HG03045 (cell line): Measurements from ENCODE around the gene CDH4.

Source experiments
- ATAC-seq: cut with Tn5 transposase; IDR thresholded peaks from one replicate; pipeline ENCODE4 v1.9.1; 2021; ENCODE audit warnings: mild to moderate bottlenecking, moderate library complexity; ENCODE audit not compliant: unreplicated experiment

CDH4 gene

GRCh38 chr20:61804752-61805295 is 552.8 kb downstream of the CDH4 start:
- no peak for ATAC-seq

GRCh38 chr20:61805365-61805764 is 553.3 kb downstream of the CDH4 start:
- ATAC-seq, result no peak

GRCh38 chr20:61805781-61806180 is 553.7 kb downstream of the CDH4 start:
- no peak for ATAC-seq

- ATAC-seq, result no peak
Observed at GRCh38 chr20:61806314-61806713, 554.3 kb downstream of the CDH4 start.

- ATAC-seq, result no peak
Observed at GRCh38 chr20:61806995-61807394, 554.9 kb downstream of the CDH4 start.

GRCh38 chr20:61807471-61808160 is 555.6 kb downstream of the CDH4 start:
- ATAC-seq, result no peak

- no peak for ATAC-seq
Observed at GRCh38 chr20:61808447-61808846, 556.4 kb downstream of the CDH4 start.

- ATAC-seq, result no peak
Observed at GRCh38 chr20:61809006-61809770, 557.1 kb downstream of the CDH4 start.

- no peak for ATAC-seq
Observed at GRCh38 chr20:61810066-61810737, 558.1 kb downstream of the CDH4 start.

- no peak for ATAC-seq
Observed at GRCh38 chr20:61810738-61811135, 558.7 kb downstream of the CDH4 start.

- ATAC-seq, result no peak
Observed at GRCh38 chr20:61811166-61811565, 559.1 kb downstream of the CDH4 start.

GRCh38 chr20:61812121-61812844 is 560.2 kb downstream of the CDH4 start:
- no peak for ATAC-seq

GRCh38 chr20:61812845-61813485 is 560.9 kb downstream of the CDH4 start:
- no peak for ATAC-seq

GRCh38 chr20:61813791-61814190 is 561.7 kb downstream of the CDH4 start:
- ATAC-seq, result no peak

- no peak for ATAC-seq
Observed at GRCh38 chr20:61814244-61814643, 562.2 kb downstream of the CDH4 start.

GRCh38 chr20:61814726-61815125 is 562.7 kb downstream of the CDH4 start:
- no peak for ATAC-seq

GRCh38 chr20:61815176-61815575 is 563.1 kb downstream of the CDH4 start:
- no peak for ATAC-seq

- ATAC-seq, result no peak
Observed at GRCh38 chr20:61815678-61816077, 563.6 kb downstream of the CDH4 start.

GRCh38 chr20:61816606-61817460 is 564.8 kb downstream of the CDH4 start:
- no peak for ATAC-seq

GRCh38 chr20:61817575-61817974 is 565.5 kb downstream of the CDH4 start:
- ATAC-seq, result no peak
